ENCODE data around the gene AGAP3.

AGAP3 gene

GRCh38 chr7:151121380-151122170 lies 35.3 kb downstream of the AGAP3 start:
- H3K4me3 ChIP-seq (ENCODE audit: low read depth, low read length) = no peak overlapping the region
- DNase-seq (ENCODE audit: low read depth) = no peak
- TF ChIP-seq, protein P1, sequence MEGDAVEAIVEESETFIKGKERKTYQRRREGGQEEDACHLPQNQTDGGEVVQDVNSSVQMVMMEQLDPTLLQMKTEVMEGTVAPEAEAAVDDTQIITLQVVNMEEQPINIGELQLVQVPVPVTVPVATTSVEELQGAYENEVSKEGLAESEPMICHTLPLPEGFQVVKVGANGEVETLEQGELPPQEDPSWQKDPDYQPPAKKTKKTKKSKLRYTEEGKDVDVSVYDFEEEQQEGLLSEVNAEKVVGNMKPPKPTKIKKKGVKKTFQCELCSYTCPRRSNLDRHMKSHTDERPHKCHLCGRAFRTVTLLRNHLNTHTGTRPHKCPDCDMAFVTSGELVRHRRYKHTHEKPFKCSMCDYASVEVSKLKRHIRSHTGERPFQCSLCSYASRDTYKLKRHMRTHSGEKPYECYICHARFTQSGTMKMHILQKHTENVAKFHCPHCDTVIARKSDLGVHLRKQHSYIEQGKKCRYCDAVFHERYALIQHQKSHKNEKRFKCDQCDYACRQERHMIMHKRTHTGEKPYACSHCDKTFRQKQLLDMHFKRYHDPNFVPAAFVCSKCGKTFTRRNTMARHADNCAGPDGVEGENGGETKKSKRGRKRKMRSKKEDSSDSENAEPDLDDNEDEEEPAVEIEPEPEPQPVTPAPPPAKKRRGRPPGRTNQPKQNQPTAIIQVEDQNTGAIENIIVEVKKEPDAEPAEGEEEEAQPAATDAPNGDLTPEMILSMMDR (IDR thresholded peaks at IDR 0.05; ENCODE audit: low read depth, low read length, missing control alignments) = no peak
- in situ Hi-C loops (cut with HindIII; ENCODE audit: low sequenced_read_pairs) = no loop called here

DNA sequence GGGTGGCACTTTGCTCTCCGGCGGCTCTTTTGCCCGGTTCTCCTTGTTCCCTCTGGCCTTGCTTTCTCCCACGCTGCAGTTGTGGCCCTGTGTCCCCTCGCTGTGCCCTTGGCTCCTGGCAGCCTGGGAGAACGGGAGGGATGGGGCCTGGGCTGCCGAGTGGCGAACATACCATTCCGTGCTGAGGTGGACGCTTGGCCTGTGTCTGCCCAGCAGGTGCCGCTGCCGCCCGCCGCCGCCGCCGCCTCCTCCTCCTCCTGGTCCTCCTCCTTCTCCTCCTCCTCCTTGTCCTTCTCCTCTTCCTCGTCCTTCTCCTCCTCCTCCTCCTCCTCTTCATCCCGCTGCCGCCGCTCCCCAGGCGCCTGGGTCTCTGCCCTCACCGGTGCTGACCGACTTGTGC lies 36.0 kb downstream of the AGAP3 start:
- no peak overlapping the region for H3K4me3 ChIP-seq (ENCODE audit: low read depth, low read length)
- no peak for DNase-seq (ENCODE audit: low read depth)
- TF ChIP-seq, protein P1 (IDR thresholded peaks at IDR 0.05; ENCODE audit: low read depth, low read length, missing control alignments) = peak; percentile 31
- in situ Hi-C loops (cut with HindIII; ENCODE audit: low sequenced_read_pairs) = no loop called here

DNA sequence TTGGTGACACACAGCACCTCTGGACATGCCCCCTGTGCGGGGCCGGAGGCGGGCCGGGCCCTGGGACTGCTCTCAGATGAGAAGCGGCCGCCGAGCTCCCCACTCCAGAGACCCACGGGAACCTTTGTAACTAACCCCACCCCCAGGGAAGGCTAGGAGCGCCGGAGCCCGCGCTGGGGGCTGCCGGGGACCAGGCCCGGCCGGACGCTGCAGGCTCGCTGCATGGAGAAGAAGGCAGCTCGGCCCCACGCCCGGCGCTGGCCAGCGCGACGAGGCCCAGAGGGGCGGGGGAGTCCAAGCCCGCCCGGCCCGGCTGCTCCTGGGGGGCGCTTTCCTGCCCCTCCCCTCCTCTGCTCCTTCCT lies 36.5 kb downstream of the AGAP3 start:
- TF ChIP-seq, protein P1 (IDR thresholded peaks at IDR 0.05; ENCODE audit: low read depth, low read length, missing control alignments) = no peak
- DNase-seq (ENCODE audit: low read depth) = no peak
- in situ Hi-C loops (cut with HindIII; ENCODE audit: low sequenced_read_pairs) = no loop called here
- no peak overlapping the region for H3K4me3 ChIP-seq (ENCODE audit: low read depth, low read length)

DNA sequence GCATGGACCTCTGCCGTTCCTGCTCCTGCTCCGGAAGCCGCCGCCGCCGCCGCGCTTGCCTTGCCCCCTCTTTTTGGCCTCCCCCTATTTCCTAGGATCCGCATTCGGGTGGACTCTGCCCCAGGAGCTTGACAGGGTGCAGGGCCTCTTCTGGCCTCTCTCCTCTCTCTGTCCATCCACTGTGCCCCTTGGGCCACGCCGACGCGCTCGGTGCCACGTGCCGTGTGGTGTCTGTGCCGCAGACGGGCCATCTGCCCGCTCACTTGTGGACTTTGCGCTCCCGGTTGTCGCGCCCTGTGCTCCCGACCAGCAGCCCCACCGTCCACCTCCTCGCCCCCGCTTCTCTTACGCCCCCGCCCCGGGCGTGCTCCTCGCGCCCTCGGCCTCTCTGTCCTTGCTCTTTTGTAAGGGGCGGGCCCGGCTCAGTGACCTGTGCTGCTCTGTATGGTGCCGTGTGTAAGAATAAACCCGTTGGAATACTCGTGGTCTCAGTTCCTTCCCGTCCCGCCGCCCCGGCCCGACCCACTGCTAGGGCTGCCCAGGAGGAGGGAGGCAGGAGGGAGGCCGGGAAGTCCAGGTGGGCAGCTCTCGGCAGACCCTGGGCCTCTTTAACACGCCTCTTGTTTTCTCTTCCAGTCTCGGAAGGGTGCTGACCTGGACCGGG lies 37.0 kb downstream of the AGAP3 start:
- in situ Hi-C loops (cut with HindIII; ENCODE audit: low sequenced_read_pairs) = no loop called here
- no peak for DNase-seq (ENCODE audit: low read depth)
- TF ChIP-seq, protein P1 (IDR thresholded peaks at IDR 0.05; ENCODE audit: low read depth, low read length, missing control alignments) = no peak
- H3K4me3 ChIP-seq (ENCODE audit: low read depth, low read length) = no peak overlapping the region

DNA sequence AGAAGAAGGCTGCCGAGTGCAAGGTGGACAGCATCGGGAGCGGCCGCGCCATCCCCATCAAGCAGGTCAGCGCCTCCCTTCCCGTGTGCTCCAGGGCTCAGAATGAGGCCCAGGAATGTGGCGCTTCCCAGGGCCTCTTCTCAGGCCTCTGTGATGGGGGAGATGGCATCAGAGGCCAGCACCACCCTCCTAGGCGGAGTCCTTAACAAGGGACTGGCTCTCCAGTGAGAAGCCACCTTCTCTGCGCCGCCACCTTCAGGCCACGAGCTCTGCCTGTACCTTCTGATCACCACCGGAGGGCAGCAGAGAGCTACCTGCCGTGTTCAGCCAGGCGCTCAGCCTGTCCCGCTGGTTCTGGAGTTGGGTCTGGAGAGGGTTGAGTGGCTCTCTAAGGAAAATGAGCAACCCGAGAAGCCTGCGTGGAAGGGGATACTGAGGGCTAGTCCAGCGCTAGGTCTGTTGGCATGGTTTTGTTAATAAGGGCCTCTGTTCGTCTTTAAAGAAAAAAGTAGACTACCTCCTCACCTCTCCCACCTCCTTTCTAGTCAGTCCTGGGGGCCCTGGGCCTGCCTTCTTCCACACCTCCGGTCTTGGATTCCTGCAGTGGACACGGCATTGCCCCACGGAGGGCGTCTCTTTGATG lies 37.7 kb downstream of the AGAP3 start:
- in situ Hi-C loops (cut with HindIII; ENCODE audit: low sequenced_read_pairs) = no loop called here
- peak; percentile 50 for DNase-seq (ENCODE audit: low read depth)
- TF ChIP-seq, protein P1 (IDR thresholded peaks at IDR 0.05; ENCODE audit: low read depth, low read length, missing control alignments) = peak; percentile 99
- no peak overlapping the region for H3K4me3 ChIP-seq (ENCODE audit: low read depth, low read length)

- TF ChIP-seq, protein P1 (IDR thresholded peaks at IDR 0.05; ENCODE audit: low read depth, low read length, missing control alignments) = no peak
- DNase-seq (ENCODE audit: low read depth) = no peak
- in situ Hi-C loops (cut with HindIII; ENCODE audit: low sequenced_read_pairs) = no loop called here
- no peak overlapping the region for H3K4me3 ChIP-seq (ENCODE audit: low read depth, low read length)
Observed at GRCh38 chr7:151124481-151124880, 38.2 kb downstream of the AGAP3 start.
